ENCODE results near the gene HMGCS1.

DNA sequence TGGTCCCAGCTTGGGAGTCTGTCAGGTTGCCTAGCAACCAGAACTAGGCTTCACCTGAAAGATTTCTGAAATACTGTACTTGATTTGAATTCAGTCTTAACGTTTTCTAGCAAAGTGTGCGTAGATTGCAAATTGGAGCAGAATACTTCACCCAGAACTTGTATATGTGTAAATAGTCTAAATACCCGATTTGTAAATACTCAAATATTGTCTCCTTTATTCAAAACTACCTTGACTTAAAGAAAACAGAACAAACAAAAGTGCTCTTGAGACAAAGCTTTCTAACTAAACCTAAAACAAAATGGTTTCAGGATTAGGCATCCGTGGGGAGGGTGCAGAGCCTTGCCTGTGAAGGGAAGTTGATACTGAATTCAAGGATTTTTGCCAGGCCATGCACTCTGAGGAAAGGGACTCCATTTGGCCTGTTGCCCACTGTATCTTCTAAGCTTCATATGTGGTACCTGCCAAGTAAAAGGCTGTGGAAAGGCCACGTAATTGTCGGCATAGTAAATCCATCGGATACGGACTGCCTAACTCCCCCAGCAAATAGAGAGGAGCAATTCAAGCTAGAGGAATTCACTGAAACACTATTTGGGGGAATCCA, 744 bp upstream of the HMGCS1 start:
- TF ChIP-seq, protein P1, sequence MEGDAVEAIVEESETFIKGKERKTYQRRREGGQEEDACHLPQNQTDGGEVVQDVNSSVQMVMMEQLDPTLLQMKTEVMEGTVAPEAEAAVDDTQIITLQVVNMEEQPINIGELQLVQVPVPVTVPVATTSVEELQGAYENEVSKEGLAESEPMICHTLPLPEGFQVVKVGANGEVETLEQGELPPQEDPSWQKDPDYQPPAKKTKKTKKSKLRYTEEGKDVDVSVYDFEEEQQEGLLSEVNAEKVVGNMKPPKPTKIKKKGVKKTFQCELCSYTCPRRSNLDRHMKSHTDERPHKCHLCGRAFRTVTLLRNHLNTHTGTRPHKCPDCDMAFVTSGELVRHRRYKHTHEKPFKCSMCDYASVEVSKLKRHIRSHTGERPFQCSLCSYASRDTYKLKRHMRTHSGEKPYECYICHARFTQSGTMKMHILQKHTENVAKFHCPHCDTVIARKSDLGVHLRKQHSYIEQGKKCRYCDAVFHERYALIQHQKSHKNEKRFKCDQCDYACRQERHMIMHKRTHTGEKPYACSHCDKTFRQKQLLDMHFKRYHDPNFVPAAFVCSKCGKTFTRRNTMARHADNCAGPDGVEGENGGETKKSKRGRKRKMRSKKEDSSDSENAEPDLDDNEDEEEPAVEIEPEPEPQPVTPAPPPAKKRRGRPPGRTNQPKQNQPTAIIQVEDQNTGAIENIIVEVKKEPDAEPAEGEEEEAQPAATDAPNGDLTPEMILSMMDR (conservative IDR thresholded peaks at IDR 0.05; ENCODE audit: low read depth, low read length), result no peak
- TF ChIP-seq, protein P2, sequence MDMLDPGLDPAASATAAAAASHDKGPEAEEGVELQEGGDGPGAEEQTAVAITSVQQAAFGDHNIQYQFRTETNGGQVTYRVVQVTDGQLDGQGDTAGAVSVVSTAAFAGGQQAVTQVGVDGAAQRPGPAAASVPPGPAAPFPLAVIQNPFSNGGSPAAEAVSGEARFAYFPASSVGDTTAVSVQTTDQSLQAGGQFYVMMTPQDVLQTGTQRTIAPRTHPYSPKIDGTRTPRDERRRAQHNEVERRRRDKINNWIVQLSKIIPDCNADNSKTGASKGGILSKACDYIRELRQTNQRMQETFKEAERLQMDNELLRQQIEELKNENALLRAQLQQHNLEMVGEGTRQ (IDR thresholded peaks at IDR 0.05; ENCODE audit: low read depth, low read length), result no peak
- TF ChIP-seq MAFK (IDR thresholded peaks at IDR 0.05; ENCODE audit: low read depth, low read length) (no peak), MXI1 (IDR thresholded peaks at IDR 0.05; ENCODE audit: borderline replicate concordance, low read depth, low read length) (no peak), BHLHE40 (IDR thresholded peaks at IDR 0.05; ENCODE audit: low read depth, low read length) (no peak), POLR2A (IDR thresholded peaks at IDR 0.05; ENCODE audit: low read depth, low read length) (no peak), RAD21 (IDR thresholded peaks at IDR 0.05; ENCODE audit: low read length) (no peak), RFX5 (IDR thresholded peaks at IDR 0.05; ENCODE audit: low read depth, low read length) (no peak), MAZ (IDR thresholded peaks at IDR 0.05; ENCODE audit: borderline replicate concordance, low read depth, low read length) (no peak), CHD1 (IDR thresholded peaks at IDR 0.05; ENCODE audit: low read depth, low read length) (no peak), SMC3 (IDR thresholded peaks at IDR 0.05; ENCODE audit: low read depth, low read length) (no peak), FOS (IDR thresholded peaks at IDR 0.05; ENCODE audit: low read depth, low read length) (no peak), NFE2L2 (IDR thresholded peaks at IDR 0.05; ENCODE audit: low read depth, low read length) (no peak)
